K562 (cell line): ENCODE results near the gene TSSK6. TPM values are rescaled to one million over a fixed set of nuclear protein-coding genes. Genes with fewer than 3 reads are reported as not detected.

Experiments
- ATAC-seq: fragments of 200-7000 bp; cut with Tn5 transposase; 3 replicates; pipeline ENCODE4 v1.9.1; 2020; ENCODE audit warnings: moderate library complexity
- BruUV-seq: library from RNA; stranded (reverse); fragments of 400-500 nt; replicated peaks from 2 replicates; lab custom pipeline; 2021; lab: Mats Ljungman, UMichigan
- CTCF ChIA-PET: fragments of 300-600 bp; formaldehyde crosslinking; extraction: SDS; loops from one replicate; lab custom pipeline; 2021; ENCODE audit warnings: low intra/inter-chr PET ratio; lab: Yijun Ruan, JAX
- POLR2A ChIA-PET: fragments of 300-600, 350-650 bp; sonication (Branson Sonifier 250); formaldehyde crosslinking; extraction: SDS; loops from one replicate; lab custom pipeline; 2021; ENCODE audit warnings: antibody characterized with exemption, inconsistent platforms; lab: Yijun Ruan, JAX
- DNase-seq, 4 experiments: peaks; one replicate each; pipeline versions ENCODE4 v3.0.0 to v3.0.0-alpha.2; 2011 to 2018; ENCODE audit warnings: low spot score in 3 of 4, mixed read lengths in 3 of 4; ENCODE audit errors: extremely low read depth in 1 of 4
- FAIRE-seq: peaks from 2 replicates; lab custom pipeline; 2011; peaks lifted over from hg19 to GRCh38; lab: Jason Lieb, UNC
- H2AFZ ChIP-seq: 2 replicates; pipeline ENCODE4 v1.6.0; 2011; ENCODE audit warnings: low read depth, low read length, control low read depth, inconsistent platforms
- H3K27ac ChIP-seq: fragments of 200-600 bp; 3 replicates; pipeline ENCODE4 v1.8.0; 2011; ENCODE audit warnings: low read depth, mild to moderate bottlenecking, control low read depth, inconsistent platforms, low read length, moderate library complexity, mixed read lengths; ENCODE audit errors: extremely low read depth
- H3K27me3 ChIP-seq, 2 experiments: fragments of 300-600 bp in 1 of 2; 2 replicates in 1 of 2; 3 replicates in 1 of 2; pipeline versions ENCODE4 v1.6.0 to v1.8.0; 2011; ENCODE audit warnings: inconsistent platforms in 2 of 2, low read length in 2 of 2, mild to moderate bottlenecking in 1 of 2, mixed read lengths in 1 of 2, moderate library complexity in 1 of 2; ENCODE audit not compliant: control insufficient read depth in 2 of 2, insufficient read depth in 2 of 2
- H3K36me3 ChIP-seq: fragments of 300-600 bp; 3 replicates; pipeline ENCODE4 v1.8.0; 2011; ENCODE audit warnings: mild to moderate bottlenecking, low read length, inconsistent platforms; ENCODE audit not compliant: control insufficient read depth, insufficient read depth
- H3K4me1 ChIP-seq, 2 experiments: fragments of 200-600 bp in 1 of 2; replicated peaks in 1 of 2; 2 replicates in 1 of 2; 3 replicates in 1 of 2; pipeline versions ENCODE4 v1.5.1 to v1.8.0; 2011; ENCODE audit warnings: inconsistent platforms in 2 of 2, low read length in 2 of 2, mild to moderate bottlenecking in 1 of 2, mixed read lengths in 1 of 2, moderate library complexity in 1 of 2; ENCODE audit not compliant: control insufficient read depth in 2 of 2, insufficient read depth in 2 of 2
- H3K4me2 ChIP-seq: 2 replicates; pipeline ENCODE4 v1.6.1; 2011; ENCODE audit warnings: low read length, control low read depth, inconsistent platforms, mixed read lengths; ENCODE audit not compliant: insufficient read depth
- H3K4me3 ChIP-seq: fragments of 200-600 bp; sonication (generic), shearing (Covaris generic); 2 replicates; pipeline ENCODE4 v1.5.1; 2016; ENCODE audit warnings: control low read depth, inconsistent platforms
- H3K79me2 ChIP-seq: fragments of 200-600 bp; 3 replicates; pipeline ENCODE4 v1.8.0; 2011; ENCODE audit warnings: low read length, inconsistent platforms; ENCODE audit not compliant: control insufficient read depth, insufficient read depth
- H3K9ac ChIP-seq, 2 experiments: 2 replicates each; pipeline versions ENCODE4 v1.6.0 to v1.6.1; 2011; ENCODE audit warnings: low read depth in 2 of 2, low read length in 2 of 2, control low read depth in 1 of 2, inconsistent platforms in 1 of 2, mild to moderate bottlenecking in 1 of 2, mixed read lengths in 1 of 2; ENCODE audit not compliant: insufficient read depth in 1 of 2
- H3K9me1 ChIP-seq: one replicate; pipeline ENCODE4 v1.6.0; 2011; ENCODE audit warnings: inconsistent platforms, mild to moderate bottlenecking, low read length, moderate library complexity; ENCODE audit not compliant: control insufficient read depth, insufficient read depth
- H3K9me3 ChIP-seq: replicated peaks from 2 replicates; pipeline ENCODE4 v1.5.1; 2011; ENCODE audit warnings: low read depth, low read length, inconsistent platforms; ENCODE audit not compliant: control insufficient read depth, insufficient read depth
- H4K20me1 ChIP-seq: replicated peaks from 2 replicates; pipeline ENCODE4 v1.6.1; 2011; ENCODE audit warnings: low read length, inconsistent platforms, mixed read lengths; ENCODE audit not compliant: control insufficient read depth, insufficient read depth
- CREB1 ChIP-seq, 2 experiments: sonication (generic) in 1 of 2; formaldehyde crosslinking in 1 of 2; IDR thresholded peaks; 2 replicates each; pipeline versions ENCODE4 v1.6.1 to v1.8.0; 2012 to 2022; ENCODE audit warnings: inconsistent platforms in 1 of 2, mild to moderate bottlenecking in 1 of 2, missing genetic modification reagents in 1 of 2, moderate library complexity in 1 of 2
- E2F6 ChIP-seq, 2 experiments: IDR thresholded peaks; 2 replicates each; pipeline ENCODE4 v1.6.1; 2011; ENCODE audit warnings: borderline replicate concordance in 1 of 2, control low read depth in 1 of 2, low read depth in 1 of 2, low read length in 1 of 2, mild to moderate bottlenecking in 1 of 2, mixed read lengths in 1 of 2, moderate library complexity in 1 of 2; ENCODE audit not compliant: insufficient read depth in 1 of 2, insufficient read length in 1 of 2, poor library complexity in 1 of 2, severe bottlenecking in 1 of 2; ENCODE audit errors: extremely low read depth in 1 of 2
- ESRRA ChIP-seq: fragments of 450-650 bp; IDR thresholded peaks from 2 replicates; pipeline ENCODE4 v1.6.1; 2014; ENCODE audit warnings: low read depth, mild to moderate bottlenecking, moderate library complexity, borderline replicate concordance
- FIP1L1 ChIP-seq: fragments of 200-400 bp; formaldehyde crosslinking; IDR thresholded peaks from 2 replicates; pipeline ENCODE4 v1.6.1; 2018; ENCODE audit warnings: mild to moderate bottlenecking, low read depth, low read length; ENCODE audit not compliant: poor library complexity, severe bottlenecking
- MIER1 ChIP-seq: fragments of 450-650 bp; IDR thresholded peaks from 2 replicates; pipeline ENCODE4 v1.6.1; 2016; ENCODE audit warnings: antibody characterized with exemption, mild to moderate bottlenecking, low read depth
- PTBP1 ChIP-seq: fragments of 200-400 bp; formaldehyde crosslinking; IDR thresholded peaks from 2 replicates; pipeline ENCODE4 v1.6.1; 2017; ENCODE audit warnings: low read depth, low read length
- ZNF449 ChIP-seq: fragments of 250-450 bp; sonication (Bioruptor Pico); IDR thresholded peaks from 2 replicates; pipeline ENCODE4 v1.8.0; 2022; ENCODE audit warnings: moderate library complexity, mild to moderate bottlenecking, inconsistent platforms
- WGBS: fragments of 100-300 bp; shearing (Covaris generic); methylation state at CpG from one replicate; pipeline ENCODE4 v1.1.6; 2016; ENCODE audit warnings: low coverage, mixed read lengths; ENCODE audit not compliant: insufficient coverage; ENCODE audit errors: missing lambda C conversion rate; 5-methylcytosine and 5-hydroxymethylcytosine counted together
- in situ Hi-C: fragments of 300-500 bp; cut with MboI; formaldehyde crosslinking; loops from 4 replicates; pipeline ENCODE4 v1.15.0; 2018; ENCODE audit warnings: inconsistent platforms, mixed read lengths
- intact Hi-C: fragments of 100-400 bp; cut with micrococcal nuclease; formaldehyde crosslinking; loops from 2 replicates; pipeline ENCODE4 v1.14.2; 2022
- polyA plus RNA-seq, 8 experiments: library from polyadenylated mRNA; depleted of rRNA in 4 of 8; stranded (reverse) in 5 of 8; unstranded in 3 of 8; fragments of >200 nt; fragmentation: Nextera tagmentation in 2 of 8; fragmentation: Illumina TruSeq in 1 of 8; extraction: Ambion mirVana in 2 of 8; extraction: Trizol in 1 of 8; gene quantifications; 2 replicates each; pipeline versions ENCODE4 v1.2.1 to v1.2.3, GENCODE V29; 2011 to 2014; ENCODE audit warnings: inconsistent platforms in 1 of 8, missing spikeins in 1 of 8
- total RNA-seq, 7 experiments: library from RNA; depleted of rRNA in 6 of 7; stranded (reverse); fragments of >200 nt in 6 of 7; fragmentation: Illumina TruSeq in 2 of 7; extraction: Trizol in 2 of 7; gene quantifications; 2 replicates each; pipeline versions ENCODE4 v1.2.1 to v1.2.3, GENCODE V29; 2011 to 2021; ENCODE audit warnings: low replicate concordance in 1 of 7
- TF ChIP-seq, protein P1 (sequence below): fragments of 250-450 bp; sonication (Bioruptor Pico); IDR thresholded peaks from 2 replicates; pipeline ENCODE4 v1.8.0; 2022; ENCODE audit warnings: inconsistent platforms, mild to moderate bottlenecking, moderate library complexity, borderline replicate concordance
- TF ChIP-seq, protein P2 (sequence below): fragments of 250-450 bp; sonication (Bioruptor Pico); IDR thresholded peaks from 2 replicates; pipeline ENCODE4 v1.5.0; 2021; ENCODE audit warnings: mild to moderate bottlenecking, moderate library complexity

TSSK6 gene
- total and polyA plus RNA-seq, 9 of the 15 experiments (the other 6 are each of a cell fraction or from before 2014, with no cell fraction given), result 0.21 to 2.6 (median 1.5) TPM; not detected in 3

GRCh38 chr19:19553670-19554069 lies 38.3 kb upstream of the TSSK6 start:
- H3K79me2 ChIP-seq, result no peaks in the 10 kb centered on the region
- intact Hi-C loops (loop anchor here (1.0 to 5.0 kb wide), 2 partner anchors 21 to 89 kb away; partner anchors contain the start of gene GMIP), in situ Hi-C loops (loop anchor here (10.0 kb wide), 1 partner anchor 401 kb away; no protein-coding TSS in a partner anchor)
- H3K4me1 ChIP-seq, result peaks cover 0 to 29% of the 10 kb centered on the region in 2 experiments; a peak in 2 of 5 replicates
- DNase-seq (no peak), FAIRE-seq (no peak), ATAC-seq (no peak)
- H3K27me3 ChIP-seq, result peaks cover 2 to 37% of the 10 kb centered on the region in 2 experiments; a peak in 4 of 5 replicates
- TF ChIP-seq ZNF449 (CRISPR knock-in tag) (no peak), FIP1L1 (no peak), PTBP1 (0 out of 2 replicates have a peak, but pooled peaks have one; percentile 83), E2F6 (IDR thresholded peaks at IDR 0.05; ENCODE audit: borderline replicate concordance in 1 of 2, extremely low read depth in 1 of 2, insufficient read depth in 1 of 2, insufficient read length in 1 of 2, low read depth in 1 of 2, low read length in 1 of 2, poor library complexity in 1 of 2, severe bottlenecking in 1 of 2) (no peak), CREB1 (IDR thresholded peaks at IDR 0.05) (no peak), CREB1 (CRISPR knock-in tag; IDR thresholded peaks at IDR 0.05) (no peak), MIER1 (peak; percentile 85), ESRRA (no peak)
- TF ChIP-seq, protein P1, sequence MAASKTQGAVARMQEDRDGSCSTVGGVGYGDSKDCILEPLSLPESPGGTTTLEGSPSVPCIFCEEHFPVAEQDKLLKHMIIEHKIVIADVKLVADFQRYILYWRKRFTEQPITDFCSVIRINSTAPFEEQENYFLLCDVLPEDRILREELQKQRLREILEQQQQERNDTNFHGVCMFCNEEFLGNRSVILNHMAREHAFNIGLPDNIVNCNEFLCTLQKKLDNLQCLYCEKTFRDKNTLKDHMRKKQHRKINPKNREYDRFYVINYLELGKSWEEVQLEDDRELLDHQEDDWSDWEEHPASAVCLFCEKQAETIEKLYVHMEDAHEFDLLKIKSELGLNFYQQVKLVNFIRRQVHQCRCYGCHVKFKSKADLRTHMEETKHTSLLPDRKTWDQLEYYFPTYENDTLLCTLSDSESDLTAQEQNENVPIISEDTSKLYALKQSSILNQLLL (CRISPR knock-in tag), result no peak
- TF ChIP-seq, protein P2, sequence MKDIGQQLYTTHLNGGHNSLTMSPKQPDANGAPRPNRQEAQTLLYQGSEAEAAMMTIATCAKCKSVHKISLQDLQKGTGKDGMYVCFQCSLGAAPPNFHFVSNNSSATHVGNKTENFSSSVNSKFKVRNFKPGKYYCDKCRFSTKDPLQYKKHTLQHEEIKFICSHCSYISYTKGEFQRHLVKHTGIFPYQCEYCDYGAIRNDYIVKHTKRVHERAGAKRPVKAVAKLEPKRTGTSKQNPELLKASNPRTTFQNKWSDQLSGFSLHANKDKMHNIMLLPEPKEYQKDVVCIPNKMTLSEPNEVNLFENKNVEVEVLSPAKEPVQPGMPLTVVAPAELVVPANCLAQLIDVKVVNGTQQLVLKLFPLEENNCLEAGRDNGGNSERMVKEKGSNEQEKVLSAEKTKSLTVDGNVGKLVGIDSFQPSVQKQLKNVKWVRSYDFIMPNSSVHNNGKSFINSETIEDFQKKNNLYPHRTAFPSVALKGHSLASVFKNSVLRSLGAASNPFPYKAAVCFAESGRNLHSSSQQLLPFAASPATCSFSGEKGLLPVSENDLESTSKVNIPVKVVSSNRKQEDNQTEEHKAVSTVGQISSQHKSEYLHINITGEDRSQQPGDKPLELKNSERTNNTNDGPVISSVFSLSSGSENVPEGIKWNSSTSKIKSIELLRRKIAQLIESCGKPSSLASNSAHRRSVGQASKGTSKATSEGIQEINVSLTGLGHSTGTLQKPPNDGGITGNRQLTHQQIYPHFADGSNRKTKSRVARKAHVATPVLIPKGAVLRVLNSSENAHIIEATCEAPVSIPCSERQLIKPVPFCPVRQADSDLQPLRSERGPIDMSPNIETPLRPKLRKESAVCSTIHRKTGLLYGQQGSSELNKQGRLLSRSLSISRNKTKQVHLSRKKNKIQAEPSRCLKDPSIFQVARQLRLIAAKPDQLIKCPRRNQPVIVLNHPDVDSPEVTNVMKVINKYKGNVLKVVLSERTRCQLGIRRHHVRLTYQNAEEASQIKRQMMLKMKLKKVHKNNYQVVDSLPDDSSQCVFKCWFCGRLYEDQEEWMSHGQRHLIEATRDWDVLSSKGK (CRISPR knock-in tag), result no peak
- H2AFZ ChIP-seq, result no peak overlapping the region
- POLR2A ChIA-PET, result interaction anchor here (0.7 kb wide), 1 partner anchor 21 kb away, joined by 3 read pairs; no protein-coding TSS in a partner anchor
- H3K27ac ChIP-seq, result no peak overlapping the region
- no peaks in the 10 kb centered on the region for H3K9me3 ChIP-seq
- BruUV-seq, result no TSS peak
- H3K9me1 ChIP-seq, result no peaks in the 10 kb centered on the region
- 18% methylated on average over 10 of the region's 10 CpGs for WGBS
- no peak overlapping the region for H3K9ac ChIP-seq
- CTCF ChIA-PET, result interaction anchor here (1.3 kb wide), 1 partner anchor 21 kb away, joined by 9 read pairs; no protein-coding TSS in a partner anchor
- 0 out of 2 replicates have a peak, but pooled peaks cover 5% of the 10 kb centered on the region for H4K20me1 ChIP-seq
- no peaks in the 10 kb centered on the region for H3K36me3 ChIP-seq
- H3K4me3 ChIP-seq, result no peak overlapping the region
- H3K4me2 ChIP-seq, result no peak overlapping the region
